HG03442 (cell line): ENCODE data around the gene CNRIP1.
A peak's percentile ranks its signal among the peaks of the same experiment; 100 is the strongest.
"Not testable (repeated sequence)": the region's sequence is repeated elsewhere in the genome, so short reads cannot be mapped to it uniquely, and the experiment has no call there.

Experiments used
- ATAC-seq: cut with Tn5 transposase; IDR thresholded peaks from one replicate; pipeline ENCODE4 v1.9.1; 2021; ENCODE audit warnings: mild to moderate bottlenecking, moderate library complexity; ENCODE audit not compliant: unreplicated experiment

Gene CNRIP1

DNA sequence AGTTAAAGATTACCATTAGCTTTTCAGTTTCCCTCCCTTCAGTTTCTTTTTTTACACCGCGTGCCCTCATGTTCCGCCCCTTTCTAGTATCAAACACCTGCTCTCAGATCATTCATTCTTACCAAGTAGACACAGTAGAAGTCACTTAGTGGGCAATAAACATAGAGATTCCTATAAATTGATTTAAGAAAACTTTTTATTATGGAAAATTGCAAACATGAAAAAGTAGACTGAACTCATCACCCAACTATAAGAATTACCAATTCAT is 21.2 kb upstream of the CNRIP1 start:
- no peak for ATAC-seq

DNA sequence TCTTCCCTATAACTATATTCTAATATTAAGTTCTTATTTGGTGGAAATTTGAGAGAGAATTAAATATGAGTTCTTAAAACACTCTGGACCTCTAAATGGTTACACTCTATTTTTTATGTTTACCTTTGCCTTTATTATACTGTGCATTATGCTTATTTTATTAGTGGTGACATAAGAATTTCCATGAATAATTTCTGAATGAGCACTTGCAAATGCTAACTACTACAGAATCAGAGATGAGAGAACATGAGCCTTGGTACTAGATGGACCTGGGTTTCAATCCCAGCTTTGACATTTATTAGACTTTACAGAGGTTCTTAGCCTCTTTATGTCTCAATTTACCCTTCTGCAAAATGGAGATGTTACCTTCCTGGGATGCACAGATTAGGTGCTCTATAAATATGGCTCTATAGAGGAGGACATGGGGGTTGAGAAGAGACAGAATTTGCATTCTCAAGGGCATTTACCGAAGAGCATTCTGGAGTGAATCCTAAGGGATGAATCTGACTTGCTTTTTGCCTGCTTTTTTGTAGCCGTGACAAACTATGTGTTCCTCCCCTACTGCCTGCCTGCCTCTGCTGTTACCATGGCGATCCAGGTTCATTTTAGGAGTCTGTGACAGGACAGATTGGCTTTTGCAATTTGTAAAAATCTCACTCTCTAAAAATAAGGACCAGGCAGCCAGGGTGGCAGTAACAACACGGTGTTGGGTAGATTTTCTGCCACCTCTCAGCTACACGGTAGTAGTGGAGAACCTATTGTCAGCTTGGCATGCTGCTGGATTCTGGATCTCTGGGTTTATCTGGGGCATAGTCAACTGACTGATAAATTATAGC is 20.7 kb upstream of the CNRIP1 start:
- ATAC-seq, result no peak

DNA sequence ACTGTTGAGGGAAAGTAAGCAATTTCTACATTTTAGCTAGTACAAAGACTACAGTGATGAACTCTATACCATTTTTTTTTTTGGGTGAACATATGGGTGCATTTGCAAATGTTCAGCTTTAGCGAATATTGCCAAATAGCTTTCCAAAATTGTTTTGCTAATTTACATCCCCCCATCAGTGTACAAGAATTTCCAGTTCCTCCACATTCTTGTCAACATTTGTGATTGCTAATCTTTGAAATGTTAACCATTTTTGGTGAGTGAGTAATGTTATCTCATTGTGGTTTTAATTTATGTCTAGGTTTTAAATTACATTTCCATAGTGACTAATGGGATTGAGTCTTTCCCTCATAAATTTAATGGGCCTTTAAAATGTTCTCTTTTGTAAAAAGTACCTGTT is 16.4 kb upstream of the CNRIP1 start:
- ATAC-seq, result no peak

DNA sequence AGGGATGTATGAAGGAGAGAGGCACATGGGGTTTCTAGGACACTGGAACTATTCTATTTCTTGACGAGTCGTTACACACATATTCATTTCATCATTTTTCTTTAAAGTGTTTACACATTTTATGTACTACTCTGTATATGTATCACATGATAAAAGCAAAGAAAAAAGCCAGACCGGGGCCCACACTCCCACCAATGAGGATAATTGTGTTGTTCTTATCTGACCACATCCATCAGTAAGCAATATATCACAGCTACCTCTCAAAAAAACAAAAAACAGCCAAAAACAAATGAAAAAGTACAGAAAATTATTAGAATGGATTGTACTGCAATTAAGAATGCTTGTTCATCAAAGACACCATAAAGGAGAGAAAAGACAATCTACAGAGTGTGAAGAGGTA is 14.2 kb upstream of the CNRIP1 start:
- ATAC-seq, result no peak

DNA sequence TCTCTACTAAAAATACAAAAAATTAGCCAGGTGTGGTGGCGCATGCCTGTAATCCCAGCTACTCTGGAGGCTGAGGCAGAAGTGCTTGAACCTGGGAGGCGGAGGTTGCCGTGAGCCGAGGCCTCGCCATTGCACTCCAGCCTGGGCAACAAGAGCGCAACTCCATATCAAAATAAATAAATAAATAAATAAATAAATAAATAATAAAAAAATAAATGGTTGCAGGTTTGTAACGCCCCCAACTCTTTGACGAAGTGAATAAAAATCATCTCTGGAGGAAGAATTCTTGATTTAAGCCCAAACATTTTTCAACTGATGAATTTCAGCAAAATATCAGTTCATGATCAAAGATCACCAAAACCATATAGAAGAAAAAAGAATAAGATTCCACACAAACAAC is 13.3 kb upstream of the CNRIP1 start:
- no peak for ATAC-seq

DNA sequence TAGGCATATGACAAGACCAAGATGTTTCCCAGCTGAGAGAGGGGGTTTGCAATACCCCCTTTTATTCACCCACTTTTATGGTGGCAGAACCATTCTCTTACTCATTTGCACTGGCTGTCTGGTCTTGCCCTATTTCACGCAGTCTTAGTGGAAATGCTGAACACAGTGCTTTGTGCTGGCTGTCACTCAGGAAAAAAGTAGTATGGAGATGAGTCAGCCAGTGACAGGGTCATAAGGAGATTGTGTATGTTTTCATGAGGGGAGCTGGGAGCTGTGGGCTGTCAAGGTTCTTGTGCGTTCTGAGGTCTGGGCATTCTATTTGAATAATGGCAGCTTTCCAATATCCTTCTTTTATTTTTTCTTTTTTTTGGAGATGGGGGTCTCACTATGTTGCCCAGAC is 10.9 kb upstream of the CNRIP1 start:
- ATAC-seq, result no peak

DNA sequence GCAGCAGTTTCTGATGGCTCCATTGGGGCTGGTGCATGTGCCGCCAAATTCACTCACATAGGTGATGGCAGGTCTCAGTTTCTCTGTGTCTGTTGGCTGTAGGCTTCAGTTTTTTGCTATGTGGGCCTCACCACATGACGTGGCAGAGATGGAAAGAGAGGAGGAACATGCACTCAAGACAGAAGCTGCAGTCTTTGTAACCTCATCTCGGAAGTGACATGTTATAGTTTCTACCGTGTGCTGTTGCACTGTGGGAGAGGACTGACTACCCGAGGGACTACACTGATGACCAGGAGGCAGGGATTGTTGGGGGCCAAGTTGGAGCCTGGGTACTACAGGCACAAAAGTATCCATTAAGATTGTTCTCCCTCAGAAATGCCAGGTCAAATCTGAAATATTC is 9.2 kb upstream of the CNRIP1 start:
- ATAC-seq, result no peak

DNA sequence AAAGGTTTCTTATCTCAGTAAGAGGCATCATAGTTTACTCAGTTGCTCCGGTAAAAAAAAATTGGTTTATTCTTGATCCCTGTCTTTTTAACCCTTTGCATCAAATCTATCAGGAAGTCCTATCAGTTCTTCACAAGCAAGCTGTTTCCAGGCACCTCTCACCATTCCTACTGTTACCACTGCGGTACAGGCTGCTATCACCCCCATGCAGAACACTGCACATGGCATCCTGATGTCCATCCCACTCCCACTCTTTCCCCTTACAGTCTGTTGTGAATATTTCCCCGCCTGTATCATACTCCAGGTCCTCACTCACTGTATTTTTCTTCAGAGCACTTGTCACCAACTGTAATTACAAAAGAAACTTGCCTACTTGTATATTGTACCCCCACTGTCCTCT is 5.3 kb upstream of the CNRIP1 start:
- ATAC-seq, result no peak

DNA sequence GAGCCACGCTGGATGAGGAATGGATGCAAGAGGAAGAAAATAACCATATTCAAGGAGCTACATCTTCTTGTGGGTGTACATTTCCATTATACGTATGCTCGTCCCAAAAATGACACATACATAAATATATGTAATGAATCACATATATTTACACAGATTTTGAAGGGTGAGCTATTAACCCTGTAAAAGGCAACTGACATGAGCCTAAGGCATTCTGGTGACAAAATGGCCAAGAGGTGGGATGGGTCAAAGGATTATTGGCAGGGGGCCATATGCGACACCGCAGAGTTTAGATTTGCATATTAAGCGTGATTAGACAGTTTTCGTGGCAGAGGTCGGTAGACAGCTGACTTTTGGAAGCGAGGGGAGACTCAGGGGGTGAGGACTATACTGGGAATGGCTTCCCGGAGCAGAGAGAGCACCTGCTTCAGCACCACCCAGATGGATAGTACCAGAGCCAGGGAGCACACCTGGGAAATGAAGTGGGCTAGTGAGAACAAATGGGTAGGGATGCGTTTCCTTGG is 431 bp upstream of the CNRIP1 start:
- ATAC-seq, result no peak

DNA sequence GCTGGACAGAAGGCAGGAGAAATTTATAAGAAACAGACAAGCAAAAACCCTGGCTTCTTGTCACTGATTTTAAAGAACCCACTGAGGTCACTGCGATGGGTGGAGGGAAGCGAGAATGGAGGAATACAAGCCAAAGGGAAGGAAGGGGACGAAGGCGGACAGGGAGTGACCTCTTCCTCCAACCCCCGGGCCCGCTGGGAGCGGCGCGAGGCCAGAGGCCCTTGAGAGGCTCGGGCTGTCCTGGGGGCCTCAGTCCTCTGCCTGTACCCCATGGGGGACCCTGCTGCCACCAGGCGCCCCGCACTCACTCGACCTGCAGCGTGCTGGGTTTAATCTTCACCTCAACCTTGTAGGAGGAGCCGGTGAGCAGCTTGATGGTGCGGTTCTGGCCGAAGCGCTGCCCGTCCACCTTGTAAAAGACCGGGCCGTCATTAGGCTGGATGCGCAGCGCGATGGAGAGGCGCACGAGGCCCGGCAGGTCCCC is 793 bp downstream of the CNRIP1 start:
- no peak for ATAC-seq

DNA sequence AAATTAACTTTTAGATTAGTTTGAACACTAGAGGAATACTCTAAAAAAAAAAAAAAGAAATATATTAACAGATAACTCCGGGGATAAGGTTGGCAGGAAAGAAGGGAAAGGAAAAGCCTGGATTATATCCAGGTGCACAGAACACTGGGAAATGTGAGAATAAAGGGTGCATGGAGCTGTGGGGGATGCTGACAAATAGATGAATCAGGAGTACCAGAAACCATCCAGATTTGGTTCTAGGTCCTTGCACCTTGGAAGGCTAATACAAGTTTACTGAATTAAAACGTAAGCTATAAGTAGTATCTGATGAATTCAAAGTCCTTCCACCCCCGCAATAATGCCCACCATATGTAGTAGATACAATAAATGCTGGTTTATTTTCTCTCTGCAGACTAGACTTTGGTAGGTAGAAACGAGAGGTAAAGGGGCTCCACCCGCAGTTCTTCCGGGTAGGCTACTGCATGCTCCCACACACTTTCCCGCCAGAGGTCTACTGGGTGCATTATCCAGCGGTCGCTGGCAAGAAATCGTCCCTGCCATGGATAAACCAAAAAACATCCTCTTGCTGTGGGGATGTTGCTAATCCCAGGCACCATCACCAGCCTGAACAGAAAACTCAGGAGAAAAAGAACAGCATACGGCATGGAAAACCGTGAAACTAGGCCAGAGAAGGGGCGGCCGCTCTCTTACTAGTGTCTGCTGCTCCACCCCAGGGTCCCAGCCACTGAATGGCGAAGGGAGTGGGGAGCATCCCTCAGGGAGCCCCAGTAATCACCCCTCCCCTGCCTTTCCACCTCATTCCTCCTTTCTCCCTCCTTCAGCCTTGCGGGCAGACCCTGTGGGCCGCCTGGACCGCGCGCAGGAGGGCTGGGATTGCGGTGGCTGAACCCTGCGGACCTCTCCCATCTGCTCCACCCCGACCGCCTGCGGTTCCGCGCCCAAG is 1.5 kb downstream of the CNRIP1 start:
- no peak for ATAC-seq

DNA sequence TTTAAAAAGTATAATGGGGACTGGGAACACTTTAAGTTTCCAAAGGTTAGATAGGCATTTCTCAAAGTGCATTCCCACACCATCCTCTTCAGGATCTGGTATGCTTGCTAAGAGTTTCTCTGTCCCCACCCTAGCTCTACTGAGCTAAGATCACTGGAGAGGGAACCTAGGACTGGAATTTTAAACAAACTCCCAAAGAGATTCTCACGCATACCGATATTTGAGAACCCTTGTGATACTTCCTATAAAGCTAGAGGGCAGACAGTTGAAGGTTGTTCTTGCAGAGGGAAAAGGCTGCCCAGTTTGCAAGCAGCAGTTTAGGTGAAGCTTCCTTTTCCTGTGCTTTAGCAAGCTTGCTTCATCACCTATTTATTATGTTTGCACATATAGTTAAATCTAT is 3.6 kb downstream of the CNRIP1 start:
- no peak for ATAC-seq

DNA sequence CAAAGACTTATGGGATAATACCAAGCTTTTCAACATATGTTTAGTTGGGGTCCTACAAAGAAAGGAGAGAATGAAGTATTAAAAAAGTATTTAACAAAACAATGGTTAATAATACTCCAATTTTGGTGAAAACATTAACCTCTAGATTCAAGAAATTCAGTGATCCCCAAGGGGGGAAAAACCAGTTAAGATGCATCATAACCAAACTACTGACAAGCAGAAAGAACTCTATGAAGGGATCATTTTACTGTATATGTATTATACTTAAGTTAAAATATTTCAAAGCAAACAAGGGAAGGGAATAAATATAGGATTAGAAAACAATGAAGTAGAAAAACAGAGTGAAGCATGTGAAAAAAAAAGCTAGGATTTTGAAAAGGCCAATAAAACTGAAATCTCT is 8.7 kb downstream of the CNRIP1 start:
- no peak for ATAC-seq

DNA sequence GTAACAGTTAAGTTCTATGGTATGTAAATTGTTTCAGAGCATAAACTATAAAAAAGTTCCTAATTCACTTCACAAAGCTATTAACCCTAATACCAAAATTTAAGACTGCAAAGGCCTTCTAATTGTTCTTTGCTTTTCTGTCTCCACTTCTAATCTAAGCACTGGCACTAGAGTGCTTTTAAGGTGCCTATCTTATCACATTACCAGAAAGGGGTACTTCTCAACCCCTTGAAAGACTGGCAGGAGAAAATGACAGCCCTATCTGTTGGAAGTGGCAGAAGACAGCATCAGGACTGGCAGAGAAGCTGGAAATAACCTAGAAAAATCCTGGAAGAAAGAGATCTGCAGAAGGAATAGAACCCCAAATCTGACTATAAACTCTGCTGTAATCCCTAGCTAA is 10.3 kb downstream of the CNRIP1 start:
- no peak for ATAC-seq

DNA sequence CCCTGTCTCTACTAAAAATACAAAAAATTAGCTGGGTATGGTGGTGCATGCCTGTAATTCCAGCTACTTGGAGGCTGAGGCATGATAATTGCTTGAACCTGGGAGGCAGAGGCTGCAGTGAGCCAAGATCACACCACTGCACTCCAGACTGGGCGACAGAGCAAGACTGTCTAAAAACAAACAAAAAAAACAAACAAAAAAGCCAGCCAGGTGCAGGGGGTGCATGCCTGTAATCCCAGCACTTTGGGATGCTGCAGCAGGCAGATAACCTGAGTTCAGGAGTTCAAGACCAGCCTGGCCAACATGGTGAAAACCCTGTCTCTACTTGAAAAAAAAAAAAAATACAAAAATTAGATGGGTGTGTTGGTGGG is 15.9 kb downstream of the CNRIP1 start:
- not testable (repeated sequence) for ATAC-seq

DNA sequence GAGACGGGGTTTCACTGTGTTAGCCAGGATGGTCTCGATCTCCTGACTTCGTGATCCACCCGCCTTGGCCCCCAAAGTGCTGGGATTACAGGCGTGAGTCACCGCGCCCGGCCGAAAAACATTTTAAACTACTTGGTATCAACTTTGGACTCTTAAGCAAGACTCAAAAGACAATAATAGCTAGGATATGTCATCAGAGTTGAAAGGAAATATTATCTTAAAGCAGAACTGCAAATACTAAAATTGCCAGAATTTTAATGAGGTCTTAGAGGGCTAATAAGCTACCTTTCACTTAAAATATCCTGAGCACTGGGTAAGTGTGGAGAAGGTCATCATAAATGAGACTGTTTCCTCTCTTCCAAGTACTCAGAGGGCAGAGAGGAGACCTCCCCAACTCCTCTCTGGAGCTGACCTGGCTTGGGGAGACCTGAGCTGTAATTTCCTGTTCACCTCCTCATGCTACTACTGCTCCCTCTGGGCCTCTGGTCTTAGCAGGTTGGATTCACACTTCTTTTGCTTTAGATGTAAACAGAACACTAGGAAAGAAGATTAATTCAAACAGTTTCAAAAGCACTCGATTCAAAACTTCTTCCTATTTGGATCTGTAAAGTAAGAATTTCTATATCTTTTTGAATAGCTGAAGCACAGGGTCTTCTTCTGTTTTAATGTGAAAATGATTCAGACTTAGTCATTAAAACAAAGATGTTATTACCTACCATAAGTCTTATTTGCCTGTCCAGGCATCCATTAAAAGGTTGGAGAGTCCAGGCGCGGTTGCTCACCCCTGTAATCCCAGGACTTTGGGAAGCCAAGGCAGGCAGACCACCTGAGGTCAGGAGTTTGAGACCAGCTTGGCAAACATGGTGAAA is 16.5 kb downstream of the CNRIP1 start:
- ATAC-seq, result no peak

DNA sequence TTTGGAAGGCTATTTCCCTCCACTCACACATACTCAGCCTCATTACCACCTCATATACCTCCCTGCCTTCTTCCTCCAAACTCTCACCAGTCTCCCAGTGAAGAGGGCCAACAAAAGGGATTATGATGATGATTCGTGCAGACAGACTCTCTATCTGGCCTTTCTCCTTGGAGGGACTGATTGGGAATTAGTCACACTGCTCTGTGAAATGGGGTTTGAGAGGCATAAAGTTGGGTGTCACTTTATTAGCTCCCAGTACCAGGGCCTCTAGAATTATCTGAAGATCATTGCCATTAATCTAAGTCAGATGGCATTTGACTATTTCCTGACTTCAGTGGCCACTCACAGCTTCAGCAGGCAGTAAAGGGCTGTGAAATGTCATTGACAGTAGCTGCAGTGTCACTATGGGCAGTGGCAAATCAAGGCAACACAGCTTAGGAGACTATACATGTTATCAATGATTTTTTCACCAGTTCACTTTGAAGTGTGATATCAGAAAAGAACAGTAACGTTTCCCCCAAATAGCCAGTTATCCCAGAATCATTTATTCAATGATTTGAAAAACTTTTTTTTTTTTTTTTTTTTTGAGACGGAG is 17.4 kb downstream of the CNRIP1 start:
- ATAC-seq, result no peak

DNA sequence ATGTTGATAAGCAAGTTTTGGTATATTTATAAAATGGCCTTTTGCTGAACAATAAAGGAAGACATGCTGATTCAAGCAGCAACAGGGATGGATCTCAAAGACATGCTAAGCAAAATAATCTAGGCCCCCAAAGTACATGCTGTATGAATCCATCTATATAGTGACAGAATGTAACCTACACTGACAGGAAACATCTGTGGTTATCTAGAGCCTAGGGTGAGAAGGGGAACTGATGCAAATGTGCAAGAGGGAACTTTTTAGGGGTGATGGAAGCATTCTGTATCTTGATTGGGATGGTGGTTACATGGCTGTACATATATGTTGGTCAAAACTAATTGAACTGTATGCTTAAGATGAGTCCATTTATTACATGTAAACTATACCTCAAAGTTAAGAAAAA is 24.2 kb downstream of the CNRIP1 start:
- ATAC-seq, result peak; percentile 71

DNA sequence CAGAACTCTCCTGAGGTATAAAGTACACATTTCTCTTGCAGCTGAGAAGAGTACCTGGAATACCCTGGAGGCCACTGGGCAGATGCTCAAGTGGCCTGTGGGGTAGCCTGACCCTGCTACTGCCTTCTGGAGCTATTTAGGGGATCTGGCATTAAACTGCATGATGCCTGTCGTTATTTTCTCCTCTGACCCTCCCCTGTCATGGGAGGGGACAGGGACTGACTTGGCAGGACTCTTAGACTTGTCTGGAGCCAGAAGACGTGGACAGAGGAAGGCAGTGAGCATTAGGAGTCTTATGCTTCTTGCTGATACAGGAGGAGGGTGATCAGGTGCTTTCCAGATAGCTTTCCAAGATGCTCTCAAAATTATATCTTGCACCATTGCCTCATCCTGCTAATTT is 24.8 kb downstream of the CNRIP1 start:
- no peak for ATAC-seq

DNA sequence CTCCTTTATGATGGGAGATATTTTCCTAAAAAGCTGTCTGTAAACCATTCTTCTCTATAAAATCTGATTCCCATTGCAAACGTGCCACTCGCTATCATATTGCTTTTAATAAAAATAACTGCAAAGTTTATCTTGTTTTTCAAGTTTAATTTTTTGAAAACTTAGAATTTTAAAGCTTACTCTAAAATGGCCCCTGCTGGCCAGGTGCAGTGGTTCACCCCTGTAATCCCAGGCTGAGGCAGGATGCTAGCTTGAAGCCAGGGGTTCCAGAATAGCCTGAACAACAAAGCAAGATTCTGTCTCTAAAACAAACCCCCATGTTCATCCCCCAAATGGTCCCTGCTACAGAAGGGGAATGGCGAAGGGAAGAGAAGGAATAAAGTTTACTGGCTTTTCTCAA is 25.6 kb downstream of the CNRIP1 start:
- ATAC-seq, result no peak

DNA sequence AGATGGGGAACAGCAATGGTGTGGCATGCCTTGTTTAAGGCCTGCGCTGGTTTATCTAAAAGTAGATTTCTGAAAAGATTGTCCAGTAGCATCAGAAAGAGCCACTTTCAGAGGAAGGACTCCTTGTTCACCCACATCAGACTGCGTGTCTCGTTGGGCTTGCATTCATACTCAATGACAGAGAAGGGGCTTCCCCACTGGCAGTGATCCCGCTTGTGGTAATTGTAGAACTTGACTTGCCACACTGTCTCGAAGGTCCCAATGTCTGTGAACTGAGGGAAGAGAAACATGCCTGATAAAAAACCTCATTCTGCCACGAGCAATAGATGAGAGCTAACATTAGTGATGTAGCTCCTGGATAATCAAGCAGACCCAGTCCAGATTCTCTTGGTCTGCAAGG is 26.0 kb downstream of the CNRIP1 start:
- ATAC-seq, result no peak
